Adrenal gland (tissue), 5 donors: ENCODE results near the gene ZXDC.

Experiments used
- POLR2A ChIP-seq, 2 donors: fragments of 450-650 bp; IDR thresholded peaks; one replicate each; pipeline ENCODE4 v1.6.1; 2017; ENCODE audit warnings: antibody characterized with exemption in 2 of 2, mild to moderate bottlenecking in 2 of 2, moderate library complexity in 1 of 2
- TF ChIP-seq, protein P1 (sequence below), 6 experiments: fragments of 450-650 bp in 4 of 6; fragments of 200-600 bp in 2 of 6; sonication (generic) in 1 of 6; IDR thresholded peaks; 1 replicate in 5 of 6; 2 replicates in 1 of 6; pipeline versions ENCODE4 v1.5.1 to v1.8.0; 2016 to 2021; ENCODE audit warnings: antibody characterized with exemption in 6 of 6, mild to moderate bottlenecking in 2 of 6, moderate library complexity in 1 of 6
- donor health status: DM: no; HTN: no; CAD: no.

DNA sequence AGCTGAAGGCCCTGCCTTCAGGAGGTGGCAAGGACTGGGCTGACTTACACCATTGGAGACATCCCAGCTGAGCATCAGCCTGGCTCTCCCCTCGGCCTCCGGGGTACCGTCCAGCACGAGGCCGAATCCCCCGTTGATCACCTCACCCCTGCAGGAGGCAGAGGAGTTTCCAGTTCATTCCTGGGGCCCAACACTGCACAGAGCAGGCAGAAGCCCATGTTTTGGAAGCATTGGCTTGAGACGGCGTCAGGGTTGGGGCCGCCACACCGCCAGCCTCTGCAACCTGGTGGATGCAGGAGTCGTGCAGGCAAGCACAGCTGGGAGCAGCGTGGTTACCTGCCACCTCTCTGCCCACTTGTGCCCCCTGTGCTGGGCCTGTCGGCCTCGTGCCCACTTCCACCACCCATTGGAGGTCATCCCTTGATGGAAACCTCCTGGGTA, 7.7 kb upstream of the ZXDC start:
- TF ChIP-seq, protein P1, sequence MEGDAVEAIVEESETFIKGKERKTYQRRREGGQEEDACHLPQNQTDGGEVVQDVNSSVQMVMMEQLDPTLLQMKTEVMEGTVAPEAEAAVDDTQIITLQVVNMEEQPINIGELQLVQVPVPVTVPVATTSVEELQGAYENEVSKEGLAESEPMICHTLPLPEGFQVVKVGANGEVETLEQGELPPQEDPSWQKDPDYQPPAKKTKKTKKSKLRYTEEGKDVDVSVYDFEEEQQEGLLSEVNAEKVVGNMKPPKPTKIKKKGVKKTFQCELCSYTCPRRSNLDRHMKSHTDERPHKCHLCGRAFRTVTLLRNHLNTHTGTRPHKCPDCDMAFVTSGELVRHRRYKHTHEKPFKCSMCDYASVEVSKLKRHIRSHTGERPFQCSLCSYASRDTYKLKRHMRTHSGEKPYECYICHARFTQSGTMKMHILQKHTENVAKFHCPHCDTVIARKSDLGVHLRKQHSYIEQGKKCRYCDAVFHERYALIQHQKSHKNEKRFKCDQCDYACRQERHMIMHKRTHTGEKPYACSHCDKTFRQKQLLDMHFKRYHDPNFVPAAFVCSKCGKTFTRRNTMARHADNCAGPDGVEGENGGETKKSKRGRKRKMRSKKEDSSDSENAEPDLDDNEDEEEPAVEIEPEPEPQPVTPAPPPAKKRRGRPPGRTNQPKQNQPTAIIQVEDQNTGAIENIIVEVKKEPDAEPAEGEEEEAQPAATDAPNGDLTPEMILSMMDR (IDR thresholded peaks at IDR 0.05), result no peak
- no peak for TF ChIP-seq POLR2A (IDR thresholded peaks at IDR 0.05)
